Fibroblast of skin of left quadriceps (primary cell): ENCODE measurements around the gene BMI1.
A peak's percentile ranks its signal among the peaks of the same experiment; 100 is the strongest.
"Not testable (repeated sequence)": the region's sequence is repeated elsewhere in the genome, so short reads cannot be mapped to it uniquely, and the experiment has no call there.

Experiments used
- DNase-seq, 2 experiments: peaks; one replicate each; pipeline ENCODE4 v3.0.0-alpha.2; 2013; ENCODE audit warnings: low read depth in 2 of 2

The BMI1 gene

DNA sequence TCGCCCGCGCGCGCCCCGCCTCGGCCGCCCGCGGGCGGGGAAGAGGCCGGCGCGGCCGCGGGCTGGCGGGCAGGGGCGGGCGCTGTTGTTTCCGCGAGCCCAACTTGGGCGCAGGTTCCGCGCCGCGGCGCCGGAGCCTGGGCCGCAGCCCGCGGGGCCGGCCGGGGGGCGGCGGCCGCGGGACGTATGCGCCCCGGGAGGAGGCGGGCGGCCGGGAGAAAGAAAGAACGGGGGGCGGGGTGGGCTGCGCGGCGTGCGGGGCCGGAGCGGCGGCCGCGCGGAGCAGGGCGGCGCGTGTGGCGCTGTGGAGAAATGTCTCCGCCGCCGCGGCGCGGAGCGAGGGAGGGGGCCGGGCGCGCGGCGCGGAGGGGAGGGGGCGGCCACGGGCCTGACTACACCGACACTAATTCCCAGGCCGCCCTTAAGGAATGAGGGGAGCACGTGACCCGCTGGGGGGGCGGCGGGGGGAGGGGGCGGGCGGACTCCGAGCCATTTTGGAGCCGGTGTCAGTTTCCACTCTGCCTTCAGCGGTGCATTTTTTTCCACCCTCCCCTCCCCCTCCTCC lies at the start of gene BMI1:
Gene BMI1, plus strand, starts transcription at position 509 of the 565 bp plus-strand sequence. CDS start 5,351 bp downstream, outside the sequence.
- DNase-seq: peak; percentile 57 to 65

DNA sequence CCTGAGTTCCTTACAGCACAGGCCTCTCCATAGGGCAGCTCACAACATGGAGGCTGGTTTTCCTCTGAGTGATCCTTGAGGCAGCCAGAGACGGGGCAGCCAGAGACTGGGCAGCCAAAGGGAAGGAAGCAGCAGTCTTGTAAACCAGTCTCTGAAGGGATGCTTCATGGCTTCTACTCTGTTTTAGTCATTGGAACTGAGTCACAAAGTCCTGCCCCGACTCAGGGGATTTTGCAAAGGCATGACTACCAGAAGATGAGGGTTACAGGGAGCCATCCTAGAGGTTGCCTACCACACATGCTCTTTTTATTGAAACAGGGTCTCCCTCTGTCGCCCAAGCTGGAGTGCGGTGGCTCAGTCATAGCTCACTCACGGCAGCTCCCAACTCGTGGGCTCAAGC lies 49.1 kb upstream of the BMI1 start:
- DNase-seq: no peak

DNA sequence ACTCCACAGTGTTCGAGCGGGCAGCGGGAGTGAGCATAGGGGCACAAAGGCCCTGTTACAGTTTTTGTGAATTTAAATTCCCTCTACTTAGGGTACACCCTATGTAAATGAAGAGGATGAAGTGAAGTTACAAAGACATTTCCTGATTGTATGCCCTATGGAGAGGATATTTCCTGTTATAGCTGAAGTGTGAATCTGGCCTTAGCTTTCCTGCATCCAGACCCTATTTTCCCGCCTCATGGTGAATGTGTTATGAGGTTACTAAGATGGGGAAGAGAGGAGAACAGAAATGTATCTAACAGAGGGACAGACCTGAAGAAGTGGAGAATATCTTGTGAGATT lies 42.5 kb upstream of the BMI1 start:
- no peak for DNase-seq

DNA sequence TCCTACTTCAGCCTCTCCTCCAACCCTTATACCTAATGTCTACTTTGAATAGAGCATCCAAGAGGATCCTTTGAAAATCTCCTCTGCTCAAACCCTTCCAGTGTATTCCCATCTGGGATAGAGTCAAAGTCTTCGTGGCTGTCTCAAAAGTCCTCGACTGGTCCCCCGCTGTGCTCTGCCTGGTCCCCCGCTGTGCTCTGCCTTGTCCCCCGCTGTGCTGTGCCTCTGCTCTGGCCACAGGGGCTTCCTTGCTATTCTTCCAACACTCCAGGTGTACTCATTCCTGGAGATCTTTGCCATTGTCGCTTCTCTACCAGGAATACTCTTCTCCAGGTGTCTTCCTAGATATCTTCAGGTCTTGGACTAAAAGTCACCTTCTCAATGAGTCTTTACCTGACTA lies 40.8 kb upstream of the BMI1 start:
- DNase-seq: no peak

DNA sequence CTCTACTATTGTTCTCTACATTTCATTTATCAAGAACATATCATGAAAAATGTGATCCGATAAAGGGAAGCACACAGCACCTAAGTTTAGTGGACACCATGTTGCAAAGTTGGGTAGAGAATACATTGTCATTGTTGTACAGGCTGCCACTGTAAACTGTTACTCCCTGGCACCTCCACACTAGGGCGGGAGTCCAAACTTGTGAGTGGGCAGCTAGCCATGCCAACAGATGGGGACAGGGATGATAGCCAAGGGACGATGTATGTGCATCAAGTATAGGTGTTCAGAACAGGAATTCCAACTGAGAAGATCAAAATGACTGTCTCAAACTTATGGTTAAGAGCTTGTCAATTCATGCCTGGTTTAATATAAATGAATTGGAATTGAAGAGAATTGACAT lies 35.8 kb upstream of the BMI1 start:
- DNase-seq: no peak

DNA sequence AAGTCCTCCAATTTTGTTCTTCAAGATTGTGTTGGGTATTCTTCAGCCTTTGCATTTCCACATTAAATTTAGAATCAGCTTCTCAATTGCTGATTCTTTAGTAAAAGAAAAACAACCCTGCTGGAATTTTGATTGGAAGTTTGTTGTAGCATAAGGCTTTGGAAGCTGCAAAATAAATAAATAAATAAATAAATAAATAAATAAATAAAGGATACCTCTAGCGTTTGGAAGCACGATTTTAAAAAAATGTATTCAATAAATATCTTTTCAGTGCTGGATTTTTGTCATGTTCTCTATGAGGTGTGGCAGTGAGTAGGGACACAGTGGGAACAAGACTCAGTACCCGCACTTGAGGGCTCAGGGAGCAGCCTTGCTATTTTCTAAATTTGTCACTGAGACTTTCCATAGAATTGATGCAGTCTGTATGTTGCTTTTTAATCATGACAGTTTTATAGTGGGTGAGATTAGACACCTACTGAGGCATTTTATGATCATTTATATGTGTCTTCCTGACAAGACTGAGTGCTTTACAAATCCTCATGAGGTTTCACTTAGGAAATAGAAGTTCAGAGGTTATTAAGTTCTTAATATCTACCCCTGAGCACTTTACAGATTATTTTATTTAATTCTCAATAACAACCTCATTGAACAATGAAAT lies 27.0 kb upstream of the BMI1 start:
- DNase-seq: no peak

DNA sequence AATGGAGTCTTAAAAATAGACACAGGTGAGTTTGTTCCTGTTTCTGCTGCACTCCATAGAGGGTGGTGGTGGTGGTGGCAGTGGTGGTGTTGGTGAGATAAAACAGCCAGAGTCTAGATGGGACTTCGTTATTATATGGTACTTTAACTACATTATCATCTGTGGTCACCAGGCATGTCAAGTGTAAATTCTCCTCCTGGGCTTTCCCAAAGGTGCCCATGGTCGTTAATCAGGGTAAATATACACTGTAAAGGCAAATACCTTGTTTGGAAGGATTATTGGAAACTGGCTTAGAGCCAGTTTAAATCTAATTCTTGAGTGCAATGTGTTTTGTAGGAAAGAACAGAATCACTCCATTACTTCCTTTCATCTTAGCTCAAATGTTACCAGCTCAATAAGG lies 26.2 kb upstream of the BMI1 start:
- DNase-seq: no peak

DNA sequence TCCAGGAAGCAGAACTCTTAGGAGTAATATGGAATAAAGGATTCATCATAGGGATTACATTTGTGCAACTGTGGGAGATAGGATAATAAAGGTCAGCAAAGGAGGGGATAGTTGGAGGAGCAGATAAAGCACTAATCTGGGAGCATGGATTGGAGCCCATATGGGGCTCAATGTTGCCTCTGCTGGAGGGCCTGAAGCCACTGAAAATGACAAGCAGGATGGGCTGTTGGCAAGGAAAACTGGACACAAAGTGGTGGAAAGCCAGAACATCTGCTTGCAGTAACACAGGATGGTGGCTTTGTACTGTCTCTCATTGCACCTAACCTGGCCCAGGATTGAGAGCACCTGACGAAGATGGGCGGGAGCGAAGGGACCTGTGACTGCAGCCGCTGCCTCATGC lies 19.7 kb upstream of the BMI1 start:
- no peak for DNase-seq

DNA sequence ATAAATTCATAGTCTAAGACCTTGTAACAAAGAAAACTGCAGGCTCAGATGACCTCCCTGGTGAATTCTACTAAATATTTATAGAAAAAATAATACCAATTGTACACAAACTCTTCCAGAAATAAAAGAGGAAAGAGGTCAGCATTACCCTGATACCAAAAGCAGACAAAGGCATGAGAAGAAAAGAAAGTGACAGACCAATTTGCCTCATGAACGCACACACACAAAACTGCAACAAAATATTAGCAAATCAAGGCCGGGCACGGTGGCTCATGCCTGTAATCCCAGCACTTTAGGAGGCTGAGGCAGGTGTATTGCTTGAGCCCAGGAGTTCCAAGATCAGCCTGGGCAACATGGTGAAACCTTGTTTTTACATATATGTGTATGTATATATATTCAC lies 17.4 kb upstream of the BMI1 start:
- no peak for DNase-seq

DNA sequence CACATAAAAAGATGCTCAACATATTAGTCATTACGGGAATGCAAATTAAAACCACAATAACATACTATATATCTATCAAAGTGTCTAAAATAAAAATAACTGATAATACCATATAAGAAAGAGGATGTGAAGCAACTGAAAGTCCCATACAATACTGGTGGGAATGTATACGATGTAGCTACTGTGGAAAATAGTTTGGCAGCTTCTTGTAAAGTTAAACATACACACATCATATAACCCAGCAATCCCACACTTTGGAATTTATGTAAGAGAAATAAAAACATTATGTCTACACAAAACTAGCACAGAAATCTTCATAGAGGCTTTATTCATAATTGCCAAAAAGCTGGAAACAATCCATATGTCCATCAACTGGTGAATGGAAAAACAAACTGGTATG lies 15.2 kb upstream of the BMI1 start:
- no peak for DNase-seq

DNA sequence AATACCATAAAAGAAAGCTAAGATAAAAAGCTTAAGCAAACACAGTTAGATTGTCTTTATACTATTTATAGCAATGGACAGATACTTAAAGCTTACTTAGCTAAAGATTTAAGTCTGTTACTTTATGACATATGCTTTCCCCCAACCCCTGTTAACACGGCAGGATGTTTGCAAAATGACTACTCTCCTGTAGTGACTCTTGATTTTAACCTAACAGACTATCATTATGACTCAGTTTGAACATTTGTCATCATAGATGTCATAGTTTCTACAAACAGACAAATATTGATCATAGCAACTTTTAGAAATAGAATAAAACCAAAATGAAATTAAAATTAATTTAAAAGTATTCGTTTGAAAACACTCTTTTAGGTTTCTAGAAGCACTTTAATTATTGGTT lies 12.5 kb upstream of the BMI1 start:
- no peak for DNase-seq

DNA sequence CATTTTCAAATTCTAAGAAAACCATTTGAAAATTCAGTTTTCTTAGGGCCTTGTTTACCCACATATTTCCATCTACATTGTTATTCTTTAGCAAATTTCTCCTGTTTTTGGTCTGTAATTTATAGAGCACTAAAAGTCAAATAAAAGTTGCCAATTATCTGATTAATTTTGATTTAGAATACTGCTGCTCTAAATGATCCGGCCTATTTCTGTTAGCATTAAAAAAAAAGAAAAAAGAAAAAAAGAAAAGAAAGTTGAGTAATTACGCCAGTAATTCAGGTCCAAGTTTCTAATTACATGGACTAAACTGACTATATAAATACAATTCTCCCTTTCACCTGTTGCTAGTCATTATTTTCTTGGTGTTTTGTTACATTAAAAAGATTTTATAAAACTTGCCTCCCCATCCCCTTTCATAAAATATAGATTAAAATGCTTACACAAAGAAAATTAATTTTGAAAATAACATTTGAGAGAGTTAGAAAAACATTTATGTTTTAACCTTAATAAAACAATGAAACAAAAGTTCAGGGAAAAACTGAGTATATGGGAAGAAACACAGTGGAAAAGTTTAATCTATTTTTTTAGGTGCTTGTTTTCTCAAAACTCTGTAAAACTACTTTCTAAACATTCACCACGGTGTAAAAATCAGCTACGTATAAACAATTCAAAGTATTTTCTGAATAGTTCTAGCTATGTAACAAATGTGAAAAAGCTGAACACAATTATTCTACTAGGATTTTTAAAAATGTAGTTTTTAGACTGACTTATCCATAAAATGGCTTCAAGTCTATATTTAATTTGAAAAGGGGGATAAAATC lies 11.5 kb upstream of the BMI1 start:
- no peak for DNase-seq

DNA sequence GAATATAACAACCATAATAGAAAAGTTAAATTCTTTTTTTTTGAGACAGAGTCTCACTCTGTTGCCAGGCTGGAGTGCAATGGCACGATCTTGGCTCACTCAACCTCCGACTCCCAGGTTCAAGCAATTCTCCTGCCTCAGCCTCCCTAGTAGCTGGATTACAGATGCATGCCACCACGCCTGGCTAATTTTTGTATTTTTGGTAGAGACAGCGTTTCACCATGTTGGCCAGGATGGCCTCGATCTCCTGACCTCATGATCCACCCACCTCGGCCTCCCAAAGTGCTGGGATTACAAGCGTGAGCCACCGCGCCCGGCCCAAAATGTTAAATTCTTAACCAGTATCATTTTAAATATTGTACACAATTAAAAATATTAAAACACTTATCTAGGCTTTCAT lies 10.9 kb upstream of the BMI1 start:
- not testable (repeated sequence) for DNase-seq

DNA sequence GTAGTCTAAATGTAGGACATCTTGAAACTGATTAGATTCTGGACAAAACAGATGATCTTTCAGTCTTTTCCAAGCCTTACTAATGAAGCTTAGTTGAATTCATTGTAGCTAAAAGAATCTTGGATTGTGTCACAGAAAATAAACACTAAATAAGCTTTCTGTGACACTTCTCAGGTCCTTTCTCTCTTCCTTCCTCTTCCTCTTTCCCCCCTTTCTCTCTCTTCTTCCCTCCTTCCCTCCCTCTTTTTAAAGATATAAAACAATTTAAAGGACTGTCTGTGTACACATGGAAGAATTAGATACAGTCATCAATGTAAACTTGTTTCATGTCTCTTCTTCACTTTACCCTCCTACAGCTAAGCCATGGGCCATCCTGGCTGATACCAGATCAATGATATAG lies 10.0 kb upstream of the BMI1 start:
- no peak for DNase-seq

DNA sequence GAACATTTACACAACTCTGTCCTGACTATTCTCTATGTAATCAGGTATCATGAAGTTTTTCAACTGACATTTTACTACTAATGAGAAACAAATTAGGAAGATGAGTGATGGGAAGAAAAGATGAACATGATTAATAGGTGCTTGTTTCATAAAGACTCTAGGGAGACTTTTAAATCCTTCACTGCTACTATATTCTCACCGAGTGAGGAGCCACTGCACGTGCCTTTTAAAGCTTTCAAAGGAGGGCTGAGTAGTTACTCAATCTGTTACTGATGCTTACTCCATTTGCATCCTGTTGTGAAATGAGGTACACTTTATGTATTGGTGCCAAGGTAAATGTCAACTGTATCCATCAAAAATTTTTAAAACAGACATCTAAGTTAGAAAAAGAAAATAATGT lies 6.0 kb upstream of the BMI1 start:
- DNase-seq: no peak

DNA sequence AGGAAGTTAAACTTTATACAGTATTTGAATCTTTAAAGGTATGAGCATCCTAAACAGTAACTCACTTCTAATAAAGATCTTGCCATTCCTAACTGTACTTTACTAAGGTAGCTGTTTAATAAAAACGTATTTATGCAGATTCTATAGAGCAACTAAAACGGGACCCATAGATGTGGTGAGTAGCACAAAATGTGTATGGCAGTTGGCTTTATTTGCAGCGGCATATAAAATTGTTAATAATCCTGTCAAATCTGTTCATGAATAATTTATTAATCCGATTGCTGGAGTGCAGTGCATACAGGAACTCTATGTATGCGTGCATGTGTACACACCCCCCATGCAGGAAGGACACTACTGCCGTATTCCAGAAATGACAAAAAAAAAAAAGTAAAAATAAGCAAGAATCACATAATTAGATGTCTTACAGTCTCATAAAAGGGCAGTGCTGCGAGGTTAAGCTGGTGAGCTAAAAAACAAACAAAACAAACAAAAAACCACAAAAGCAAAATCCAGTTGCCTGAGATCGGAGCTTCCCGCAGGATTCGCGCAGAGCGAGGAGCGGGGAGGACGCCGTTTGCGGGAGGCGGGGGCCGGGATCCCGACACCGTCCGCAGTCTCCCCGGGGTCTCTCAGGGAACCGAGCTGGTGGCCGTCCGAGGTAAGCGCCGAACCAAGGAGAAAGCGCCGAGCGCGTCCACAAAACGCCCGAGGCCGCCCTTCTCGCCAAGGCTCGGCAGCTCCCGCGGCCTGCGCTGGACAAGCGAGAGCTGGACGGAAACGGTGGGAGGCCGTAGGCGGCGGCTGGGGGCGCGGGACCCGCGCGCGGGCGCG lies 5.2 kb upstream of the BMI1 start:
- DNase-seq: no peak

DNA sequence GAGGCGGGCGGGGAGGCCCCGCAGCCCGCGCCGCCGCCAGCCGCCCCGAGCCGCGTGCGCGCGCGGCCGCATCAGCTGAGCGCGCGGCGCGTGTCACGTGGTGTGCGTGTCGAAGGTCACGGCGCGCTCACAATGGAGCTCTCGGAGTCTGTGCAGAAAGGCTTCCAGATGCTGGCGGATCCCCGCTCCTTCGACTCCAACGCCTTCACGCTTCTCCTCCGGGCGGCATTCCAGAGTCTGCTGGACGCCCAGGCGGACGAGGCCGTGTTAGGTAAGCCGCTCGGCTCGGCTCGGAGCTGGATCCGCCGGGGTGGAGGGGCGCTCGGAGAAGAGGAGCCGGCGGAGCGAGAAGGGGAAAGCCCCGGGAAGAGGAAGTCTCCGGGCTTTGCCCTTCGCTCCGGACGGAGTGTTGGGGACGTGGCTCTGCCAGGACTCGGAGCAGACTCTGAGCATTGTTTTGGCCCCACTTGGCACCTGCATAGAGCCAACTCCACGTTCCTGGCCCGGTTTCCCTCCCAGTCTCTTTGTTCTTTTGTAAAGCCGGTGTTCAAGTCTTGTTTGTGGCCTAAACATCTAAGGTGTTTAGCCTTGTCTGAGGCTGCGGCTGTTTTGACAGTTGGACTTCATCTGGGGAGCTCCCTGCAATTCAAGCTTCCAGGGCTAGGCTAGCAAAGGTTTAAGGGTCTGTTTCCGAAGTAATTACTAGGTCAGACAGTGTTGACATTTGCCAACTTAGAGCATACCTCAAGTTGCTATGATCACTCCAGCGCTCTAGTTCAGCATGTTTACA lies 4.4 kb upstream of the BMI1 start, which contains the start of gene COMMD3:
Gene COMMD3, plus strand, starts transcription at position 103 of the 790 bp plus-strand sequence. Its CDS starts 30 bp downstream, at position 133.
- DNase-seq: peak; percentile 75 to 77

DNA sequence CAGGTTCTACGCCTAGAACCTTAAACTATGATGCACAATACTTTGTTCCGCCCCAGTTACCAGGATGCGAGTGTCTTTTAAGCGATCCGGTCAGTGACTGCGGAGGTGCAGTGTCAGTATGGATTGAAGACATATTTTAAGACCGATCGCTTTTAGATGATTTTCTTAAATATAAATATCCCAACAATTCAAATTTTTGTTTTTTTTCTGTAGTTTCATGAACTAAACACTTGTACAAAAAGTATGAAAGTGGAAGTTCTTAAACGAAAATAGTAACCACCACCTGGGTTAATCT lies 3.9 kb upstream of the BMI1 start:
- no peak for DNase-seq

DNA sequence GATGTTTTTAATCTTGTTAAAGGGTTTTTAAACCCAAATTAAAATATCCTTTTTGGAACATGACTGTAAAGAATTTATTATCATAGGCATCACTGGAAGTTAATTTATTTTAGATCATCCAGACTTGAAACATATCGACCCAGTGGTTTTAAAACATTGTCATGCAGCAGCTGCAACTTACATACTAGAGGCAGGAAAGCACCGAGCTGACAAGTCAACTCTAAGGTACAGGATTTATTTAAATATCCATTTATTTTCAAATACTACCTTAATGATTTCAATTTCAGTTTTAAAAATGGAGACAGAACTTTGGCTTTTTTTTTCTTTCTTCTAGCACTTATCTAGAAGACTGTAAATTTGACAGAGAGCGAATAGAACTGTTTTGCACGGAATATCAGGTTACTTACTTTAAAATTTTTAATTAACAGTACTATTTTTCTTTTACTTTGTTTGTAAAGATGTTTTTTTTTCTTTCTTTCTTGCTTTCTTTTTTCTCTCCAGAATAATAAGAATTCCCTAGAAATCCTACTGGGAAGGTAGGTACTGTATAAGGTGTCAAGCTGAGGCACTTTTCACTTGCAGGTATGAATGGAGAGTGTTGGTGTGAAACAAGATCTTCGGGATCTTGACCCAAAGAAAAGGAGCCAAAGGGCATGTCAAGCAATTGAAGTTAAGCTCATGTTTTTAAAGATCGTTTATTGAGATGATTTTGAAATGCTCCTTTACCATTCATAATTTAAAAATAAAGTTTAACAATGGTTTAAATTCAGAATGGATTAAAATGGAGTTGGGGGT lies 2.9 kb upstream of the BMI1 start:
- no peak for DNase-seq

DNA sequence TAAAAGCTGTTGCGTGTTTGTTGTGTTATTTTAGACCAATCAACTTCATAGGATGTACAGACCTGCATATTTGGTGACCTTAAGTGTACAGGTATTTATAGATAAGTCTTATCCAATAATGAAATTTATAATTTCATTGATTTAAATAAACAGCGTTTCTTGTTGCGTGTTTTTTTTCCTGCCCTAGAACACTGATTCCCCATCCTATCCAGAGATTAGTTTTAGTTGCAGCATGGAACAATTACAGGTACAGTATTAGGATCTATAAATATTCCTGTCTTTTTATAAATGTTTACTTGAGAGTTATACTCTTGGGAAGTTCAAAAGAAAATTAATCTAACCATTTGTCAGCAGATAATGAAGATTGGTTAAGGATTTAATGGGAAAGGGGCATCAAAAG lies 2.1 kb upstream of the BMI1 start:
- no peak for DNase-seq

DNA sequence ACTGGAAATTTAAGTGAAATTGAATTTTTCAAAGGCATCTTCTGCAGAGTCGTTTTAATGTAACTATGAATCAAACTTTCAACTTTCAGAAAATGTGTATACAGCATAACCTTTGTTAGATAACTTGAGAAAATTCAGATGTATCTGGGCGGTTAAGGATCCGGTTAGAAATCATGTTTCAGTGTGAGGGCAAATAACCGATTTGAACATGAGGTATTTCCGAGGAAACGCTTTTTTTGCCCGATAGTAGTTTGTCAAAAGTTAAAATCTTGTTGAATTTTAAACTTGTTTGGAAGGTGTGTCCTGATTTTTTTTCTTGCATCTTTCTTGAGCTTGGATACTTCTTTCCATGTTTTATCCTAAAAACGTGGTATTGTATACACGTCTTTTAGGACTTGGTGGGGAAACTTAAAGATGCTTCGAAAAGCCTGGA lies 1.3 kb upstream of the BMI1 start:
- DNase-seq: no peak
